Measurements from ENCODE around the gene FBXW11. TPM values are rescaled to one million over a fixed set of nuclear protein-coding genes. Genes with fewer than 3 reads are reported as not detected.

FBXW11 gene
- total RNA-seq, 1 experiment from 2014 or later = 52.0 TPM

- RAD21 ChIA-PET (ENCODE audit: low non-redundant PET in 1 of 2, low total read pairs in 2 of 2, uncharacterized antibody in 2 of 2, unreplicated experiment in 2 of 2) = no interaction called here
- CTCF ChIA-PET = no interaction called here
These were observed 101.6 kb downstream of the FBXW11 start for GRCh38 chr5:171904886-171905285.

More at GRCh38 chr5:171904886-171905285, 101.6 kb downstream of the FBXW11 start:
- no peak overlapping the region for H3K9ac ChIP-seq (ENCODE audit: low read length)
- no peaks in the 10 kb centered on the region; a peak in 1 of 4 replicates for H3K36me3 ChIP-seq (ENCODE audit: control insufficient read depth in 1 of 2, insufficient read depth in 2 of 2, low read length in 2 of 2)
- POLR2A ChIA-PET = no interaction called here
- intact Hi-C loops (cut with micrococcal nuclease) = loop anchor here (5.0 to 10.0 kb wide), 2 partner anchors 538 to 1160 kb away; no protein-coding TSS in a partner anchor
- no peak for TF ChIP-seq ELF1 (IDR thresholded peaks at IDR 0.05; ENCODE audit: borderline replicate concordance, low read depth)
- TF ChIP-seq RAD21 (IDR thresholded peaks at IDR 0.05; ENCODE audit: low read depth) = no peak
- TF ChIP-seq SP1 (IDR thresholded peaks at IDR 0.05; ENCODE audit: low read depth) = no peak
- TF ChIP-seq, protein P1, sequence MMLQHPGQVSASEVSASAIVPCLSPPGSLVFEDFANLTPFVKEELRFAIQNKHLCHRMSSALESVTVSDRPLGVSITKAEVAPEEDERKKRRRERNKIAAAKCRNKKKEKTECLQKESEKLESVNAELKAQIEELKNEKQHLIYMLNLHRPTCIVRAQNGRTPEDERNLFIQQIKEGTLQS (IDR thresholded peaks at IDR 0.05) = no peak
- no peak for TF ChIP-seq MAX (IDR thresholded peaks at IDR 0.05)
- TF ChIP-seq CEBPB (IDR thresholded peaks at IDR 0.05; ENCODE audit: low read depth) = no peak
- TF ChIP-seq TCF7L2 (IDR thresholded peaks at IDR 0.05; ENCODE audit: borderline replicate concordance, extremely low read depth, insufficient read depth, insufficient read length) = no peak
- no peak for TF ChIP-seq POLR2AphosphoS5 (IDR thresholded peaks at IDR 0.05; ENCODE audit: low read depth, low read length)
- no peak for TF ChIP-seq EZH2 (IDR thresholded peaks at IDR 0.05)
- no peak for TF ChIP-seq ZFX (IDR thresholded peaks at IDR 0.05)
- no peak for TF ChIP-seq JUND (IDR thresholded peaks at IDR 0.05)
- no peak for TF ChIP-seq EZH2phosphoT487 (IDR thresholded peaks at IDR 0.05; ENCODE audit: borderline replicate concordance)
- no peak for TF ChIP-seq REST (IDR thresholded peaks at IDR 0.05; ENCODE audit: low read depth)
- no peak for TF ChIP-seq EGR1 (IDR thresholded peaks at IDR 0.05; ENCODE audit: low read depth)
- no peak for TF ChIP-seq SRF (IDR thresholded peaks at IDR 0.05; ENCODE audit: low read depth)
- no peaks in the 10 kb centered on the region for H3K4me1 ChIP-seq (ENCODE audit: control insufficient read depth in 1 of 2, insufficient read depth in 2 of 2, low read length in 2 of 2)
- H3K27me3 ChIP-seq (ENCODE audit: insufficient read depth, low read length) = no peaks in the 10 kb centered on the region
- DNase-seq (ENCODE audit: low read depth, low spot score) = no peak
- no peak for ATAC-seq
- H2AFZ ChIP-seq (ENCODE audit: low read depth, low read length, poor library complexity, severe bottlenecking) = no peak overlapping the region
- no peak overlapping the region for H3K4me3 ChIP-seq (replicated peaks in 1 of 2; ENCODE audit: low read depth in 1 of 2, low read length in 2 of 2)
- H3K4me2 ChIP-seq (ENCODE audit: low read length) = no peak overlapping the region
- no peaks in the 10 kb centered on the region for H4K20me1 ChIP-seq (ENCODE audit: insufficient read depth)
- no peaks in the 10 kb centered on the region for H3K9me2 ChIP-seq (ENCODE audit: insufficient read depth)
- H3K27ac ChIP-seq (ENCODE audit: low read depth, low read length) = no peak overlapping the region
- peaks cover 54% of the 10 kb centered on the region for H3K79me2 ChIP-seq (ENCODE audit: insufficient read depth, low read length)
- BruUV-seq (replicated peaks) = no TSS peak
- no peaks in the 10 kb centered on the region for H3K9me3 ChIP-seq (ENCODE audit: control insufficient read depth in 1 of 2, insufficient read depth in 1 of 2, low read depth in 1 of 2, low read length in 2 of 2)
